SU-DHL-6 (cell line): ENCODE data around the gene RNF144A.

Experiments used
- CTCF ChIP-seq: fragments of 200-600 bp; sonication (generic); IDR thresholded peaks from one replicate; pipeline ENCODE4 v1.5.1; 2017; ENCODE audit warnings: antibody characterized with exemption, mild to moderate bottlenecking, low read length, moderate library complexity; ENCODE audit not compliant: insufficient read depth, poor library complexity, severe bottlenecking
- EZH2phosphoT487 ChIP-seq: fragments of 200-600 bp; sonication (generic), shearing (Covaris generic); conservative IDR thresholded peaks from 2 replicates; pipeline ENCODE4 v1.6.1; 2018; ENCODE audit warnings: mild to moderate bottlenecking, antibody characterized with exemption, low read length, moderate library complexity, mixed read lengths

DNA sequence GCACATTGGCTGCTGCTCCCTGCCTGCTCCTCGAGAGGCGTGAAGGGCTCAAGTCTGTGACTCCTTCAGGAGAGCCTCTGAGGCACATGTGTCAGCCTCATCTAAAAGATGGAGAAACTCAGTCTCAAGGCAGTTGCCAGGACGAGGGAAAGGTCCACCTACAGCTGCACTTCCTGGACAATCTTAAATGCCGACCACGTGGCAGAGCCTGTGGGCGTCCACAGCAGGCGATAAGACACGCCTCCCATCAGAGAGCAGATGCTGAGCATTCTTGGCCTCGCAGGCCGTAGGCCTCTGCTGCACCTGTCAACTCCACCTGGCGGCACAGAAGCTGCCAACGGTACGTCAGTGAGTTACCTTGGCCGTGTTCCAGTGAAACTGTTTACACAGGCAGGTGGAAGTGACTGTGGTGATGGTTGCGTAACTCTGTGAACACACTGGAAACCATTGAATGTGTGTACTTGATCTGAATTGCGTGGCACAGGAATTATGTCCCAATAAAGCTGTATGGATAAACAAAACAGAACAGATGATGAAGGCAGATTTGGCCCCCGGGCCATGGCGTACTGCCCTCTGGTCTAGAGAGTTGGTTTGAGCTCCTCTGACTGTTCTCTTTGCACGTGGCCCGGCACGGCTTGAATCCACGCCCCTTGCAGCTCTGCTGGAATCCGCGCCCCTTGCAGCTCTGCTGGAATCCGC lies 114.5 kb downstream of the RNF144A start:
- TF ChIP-seq EZH2phosphoT487, result no peak
- TF ChIP-seq CTCF, result no peak
